Stimulated activated CD4-positive, alpha-beta T cell treated with anti-CD3 and anti-CD28 coated beads, Interleukin-1b, Interleukin-23, amount 100 ng/mL, for 4 hours (primary cell): ENCODE measurements around the gene KLHDC4.
"Not testable (repeated sequence)": the region's sequence is repeated elsewhere in the genome, so short reads cannot be mapped to it uniquely, and the experiment has no call there.

Experiments used
- DNase-seq, 2 donors: peaks; one replicate each; pipeline ENCODE4 v3.0.0-alpha.2; 2020; ENCODE audit warnings: low read depth in 2 of 2

KLHDC4 gene

DNA sequence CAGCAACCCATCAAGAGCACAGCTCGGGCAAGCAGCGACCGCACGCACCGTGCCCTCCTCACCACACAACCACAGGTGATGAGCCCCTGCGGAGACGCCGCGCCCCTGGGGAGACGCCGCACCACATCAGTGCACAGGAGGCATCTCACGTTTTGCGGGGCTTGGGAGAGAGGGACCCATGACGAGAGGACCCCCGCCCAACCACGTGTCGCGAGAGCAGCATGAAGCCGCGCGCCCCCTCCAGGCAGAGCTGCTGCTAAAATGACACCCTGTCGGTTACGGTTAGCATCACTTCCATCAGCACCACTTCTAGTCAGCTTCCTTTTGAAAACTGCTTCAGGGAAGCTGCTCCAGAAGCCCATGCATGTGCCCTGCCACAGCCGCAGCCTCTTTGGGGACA lies 45.3 kb downstream of the KLHDC4 start:
- DNase-seq, result no peak

GRCh38 chr16:87718831-87719230 lies 47.0 kb downstream of the KLHDC4 start:
- not testable (repeated sequence) for DNase-seq

GRCh38 chr16:87715658-87716057 lies 50.1 kb downstream of the KLHDC4 start:
- DNase-seq, result no peak

GRCh38 chr16:87715231-87715630 lies 50.6 kb downstream of the KLHDC4 start:
- DNase-seq, result no peak

DNA sequence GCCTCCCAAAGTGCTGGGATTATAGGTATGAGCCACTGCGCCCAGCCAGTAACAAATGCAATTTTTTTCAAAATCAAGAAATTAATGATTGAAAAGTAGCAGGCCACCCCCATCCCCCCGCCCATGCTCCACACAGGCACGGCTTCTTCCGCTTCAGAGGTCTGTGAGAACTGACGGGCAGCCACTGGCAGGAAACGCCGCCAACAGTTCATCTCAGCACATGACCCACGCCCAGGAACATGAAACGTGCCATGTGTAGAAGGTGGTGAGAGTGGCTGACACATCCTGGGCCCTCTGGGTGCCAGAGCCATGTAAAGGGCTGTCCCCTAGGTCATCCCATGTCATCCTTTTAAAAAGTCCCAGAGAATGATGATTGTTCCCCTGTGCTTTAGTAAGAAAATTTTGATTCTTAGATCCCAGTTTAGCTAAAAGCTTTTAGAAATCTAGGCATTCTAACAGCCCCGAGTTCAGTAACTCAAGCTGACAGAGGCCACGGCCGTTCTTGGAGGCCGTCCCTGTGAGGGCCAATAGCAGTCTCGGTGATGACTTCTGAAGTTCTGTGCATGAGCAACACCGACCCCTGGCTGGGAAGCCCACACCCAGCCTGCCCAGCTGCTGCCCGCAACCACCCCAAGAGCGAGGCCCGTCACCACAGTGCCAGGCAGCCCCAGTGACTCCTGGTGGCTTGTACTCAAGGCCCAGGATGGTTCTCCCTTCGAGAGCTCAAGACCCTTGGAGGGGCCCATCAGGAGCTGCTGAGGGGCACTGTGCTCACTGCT lies 52.1 kb downstream of the KLHDC4 start:
- DNase-seq, result peak; percentile 27 to 28

DNA sequence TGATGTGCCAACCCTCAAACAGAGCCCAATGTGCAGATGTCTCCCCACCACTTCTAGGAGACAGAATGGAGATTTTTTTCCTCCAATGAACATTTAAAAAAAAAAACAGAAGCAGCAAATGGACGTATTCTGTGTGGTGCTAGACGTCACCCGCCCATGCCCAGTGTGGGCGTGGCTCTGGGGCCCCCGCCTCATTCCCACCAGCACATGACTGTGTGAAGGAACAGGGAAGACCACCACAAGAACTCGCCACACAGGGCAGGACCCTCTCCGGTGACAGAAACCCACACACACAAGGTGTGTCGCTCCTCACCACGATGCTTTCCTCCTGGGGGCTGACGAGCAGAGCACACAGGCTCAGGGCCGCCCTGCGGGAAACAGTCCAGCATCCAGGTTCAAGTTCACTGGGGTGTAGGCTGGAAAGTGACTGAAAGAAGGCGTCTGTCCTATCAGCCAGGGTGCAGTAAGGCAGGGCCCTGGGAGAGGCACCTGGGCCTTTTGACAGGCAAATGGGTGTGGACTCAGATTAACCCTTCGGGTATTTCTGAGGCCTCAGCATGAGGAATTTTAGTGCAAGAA lies 53.5 kb downstream of the KLHDC4 start:
- DNase-seq, result no peak

DNA sequence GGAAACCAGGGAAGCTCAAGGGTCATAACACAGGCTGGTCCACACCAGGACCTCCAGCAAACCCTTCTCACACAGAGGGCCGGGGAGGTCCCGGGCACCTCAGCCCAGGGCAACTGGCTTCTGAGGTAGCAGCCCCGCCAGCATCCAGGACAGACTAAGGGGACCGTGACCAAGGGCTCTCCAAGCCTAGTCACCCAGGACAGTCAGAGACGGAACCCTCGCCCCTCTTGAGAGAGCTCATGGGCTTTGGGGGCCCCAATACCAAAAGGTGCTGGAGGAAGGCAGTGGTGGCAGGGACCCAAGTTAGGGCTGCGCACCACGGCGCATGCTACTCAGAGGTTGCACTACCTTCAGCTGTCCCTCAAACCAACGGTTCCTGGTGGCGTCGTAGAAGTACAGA lies 54.9 kb downstream of the KLHDC4 start:
- no peak for DNase-seq

DNA sequence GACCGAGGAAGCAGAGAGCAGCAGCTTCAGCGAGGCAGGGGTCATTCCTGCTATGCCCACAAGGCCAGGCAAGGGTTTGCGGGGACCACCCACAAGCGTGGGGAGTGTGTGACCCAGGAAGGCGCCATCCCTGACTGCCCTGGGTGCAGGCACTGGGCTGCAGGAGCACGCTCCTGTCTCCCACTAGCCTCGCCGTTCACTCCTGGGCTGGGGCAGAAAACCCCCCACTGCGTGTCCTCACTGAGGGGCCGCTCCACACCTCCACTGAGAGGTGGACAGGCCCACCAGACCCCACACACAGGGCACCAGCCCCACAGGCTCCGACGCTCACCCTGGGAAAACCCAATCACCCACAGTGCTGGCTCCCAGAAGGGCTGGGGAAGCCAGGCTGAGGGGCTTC lies 56.1 kb downstream of the KLHDC4 start:
- no peak for DNase-seq

GRCh38 chr16:87708881-87709638 lies 56.7 kb downstream of the KLHDC4 start:
- no peak for DNase-seq

GRCh38 chr16:87707714-87708580 lies 57.8 kb downstream of the KLHDC4 start:
- DNase-seq, result no peak

- DNase-seq, result no peak
Measured at GRCh38 chr16:87707097-87707496, 58.7 kb downstream of the KLHDC4 start.

DNA sequence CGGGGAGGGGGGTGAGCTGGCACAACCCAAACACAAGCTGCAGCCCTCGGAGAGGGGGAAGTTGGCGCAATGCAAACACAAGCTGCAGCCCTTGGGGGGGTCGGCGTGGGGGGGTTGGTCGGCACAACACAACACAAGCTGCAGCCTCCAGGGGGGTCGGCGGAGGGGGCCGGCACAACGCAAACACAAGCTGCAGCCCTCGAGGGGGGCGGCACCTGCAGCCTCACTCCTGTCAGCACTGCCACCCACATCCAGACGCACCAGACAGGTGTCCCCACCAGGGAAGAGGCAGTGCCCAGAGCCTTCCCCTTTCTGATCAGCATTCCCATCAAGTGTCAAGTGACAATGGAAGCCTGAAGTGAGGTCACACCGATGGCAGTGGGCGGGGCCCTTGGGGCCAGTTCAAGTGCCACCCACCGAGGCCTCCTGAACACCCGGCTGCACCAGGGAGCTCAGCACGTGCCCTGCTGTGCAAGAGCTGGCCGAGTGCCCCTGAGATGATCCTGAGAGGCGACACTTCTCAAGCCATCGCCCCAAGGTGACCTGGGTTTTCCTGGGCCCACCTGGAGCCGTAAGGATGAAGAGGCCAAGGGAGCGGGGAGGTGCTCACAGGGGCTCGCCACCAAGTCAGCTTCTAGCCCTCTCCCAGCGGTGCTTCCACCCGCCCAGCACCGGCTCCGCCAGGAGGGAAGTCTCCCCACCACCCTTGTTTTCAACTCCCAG lies 59.3 kb downstream of the KLHDC4 start:
- no peak for DNase-seq

DNA sequence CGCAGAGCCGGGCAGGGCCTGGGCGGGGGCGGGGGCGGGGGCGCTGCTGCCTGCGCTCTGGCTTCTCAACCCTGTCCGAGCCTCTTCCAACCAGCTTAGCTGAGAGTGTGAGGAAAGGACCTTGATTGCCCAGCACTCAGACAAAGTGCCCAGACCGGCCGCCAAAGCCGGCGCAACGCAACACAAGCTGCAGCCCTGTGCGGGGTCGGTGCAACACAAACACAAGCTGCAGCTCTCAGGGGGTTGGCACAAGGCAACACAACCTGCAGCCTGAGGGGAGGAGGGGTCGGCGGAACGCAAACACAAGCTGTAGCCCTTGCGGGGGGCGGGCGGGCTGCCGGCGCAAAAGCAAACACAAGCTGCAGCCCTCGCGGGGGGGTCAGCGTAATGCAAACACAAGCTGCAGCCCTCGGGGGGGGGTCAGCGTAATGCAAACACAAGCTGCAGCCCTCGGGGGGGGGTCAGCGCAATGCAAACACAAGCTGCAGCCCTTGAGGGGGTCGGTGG lies 60.0 kb downstream of the KLHDC4 start:
- DNase-seq, result no peak

- DNase-seq, result no peak
Measured at GRCh38 chr16:87704754-87705353, 60.9 kb downstream of the KLHDC4 start.

- no peak for DNase-seq
Measured at GRCh38 chr16:87703835-87704375, 61.9 kb downstream of the KLHDC4 start.

DNA sequence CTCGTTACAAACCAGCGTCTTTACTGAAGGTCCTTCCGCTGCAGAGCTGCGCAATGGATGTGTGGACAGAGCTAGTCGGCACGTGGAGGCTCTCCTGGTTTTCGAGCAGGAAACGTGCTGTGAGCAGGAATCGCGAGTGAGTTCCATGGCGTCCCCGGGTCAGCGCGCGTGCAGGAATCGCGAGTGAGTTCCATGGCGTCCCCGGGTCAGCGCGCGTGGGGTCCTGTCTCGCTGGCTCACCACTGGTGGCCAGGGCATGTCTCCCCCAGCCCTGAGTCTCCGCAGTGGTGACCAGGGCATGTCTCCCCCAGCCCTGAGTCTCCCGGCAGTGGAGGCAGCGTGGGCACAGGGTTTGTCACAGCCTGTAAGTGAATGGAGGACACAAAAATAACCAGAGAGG lies 62.7 kb downstream of the KLHDC4 start:
- DNase-seq, result no peak

- peak in 1 of 2 donors; percentile 24 for DNase-seq
Measured at GRCh38 chr16:87702325-87702811, 63.4 kb downstream of the KLHDC4 start.

- no peak for DNase-seq
Measured at GRCh38 chr16:87701505-87701921, 64.3 kb downstream of the KLHDC4 start.

GRCh38 chr16:87701078-87701460 lies 64.7 kb downstream of the KLHDC4 start:
- no peak for DNase-seq
